GM12891 (cell line): Measurements from ENCODE around the gene SLC66A2.

Experiments used
- DNase-seq: peaks from one replicate; pipeline ENCODE4 v3.0.0; 2011; ENCODE audit warnings: low spot score; ENCODE audit not compliant: insufficient read length
- FAIRE-seq: peaks from 2 replicates; lab custom pipeline; 2011; peaks lifted over from hg19 to GRCh38; lab: Jason Lieb, UNC
- PAX5 ChIP-seq: IDR thresholded peaks from 2 replicates; pipeline ENCODE4 v1.6.1; 2011; ENCODE audit warnings: low read length, moderate library complexity, mild to moderate bottlenecking; ENCODE audit not compliant: insufficient read depth, severe bottlenecking
- POLR2A ChIP-seq: IDR thresholded peaks from 2 replicates; pipeline ENCODE4 v1.6.1; 2011; ENCODE audit warnings: low read depth, low read length, control low read depth
- POLR2AphosphoS5 ChIP-seq: IDR thresholded peaks from 2 replicates; pipeline ENCODE4 v1.6.1; 2011; ENCODE audit warnings: low read depth, low read length, control low read depth
- POU2F2 ChIP-seq: IDR thresholded peaks from 2 replicates; pipeline ENCODE4 v1.6.1; 2011; ENCODE audit warnings: low read depth, mild to moderate bottlenecking, control low read depth, low read length, moderate library complexity
- SPI1 ChIP-seq: IDR thresholded peaks from 2 replicates; pipeline ENCODE4 v1.6.1; 2011; ENCODE audit warnings: low read depth, low read length, control low read depth
- TAF1 ChIP-seq: IDR thresholded peaks from 2 replicates; pipeline ENCODE4 v1.6.1; 2011; ENCODE audit warnings: low read depth, low read length, control low read depth

The SLC66A2 gene

GRCh38 chr18:79937103-79937860 lies 14.2 kb downstream of the SLC66A2 start:
- no peak for DNase-seq
- TF ChIP-seq PAX5 (no peak), POLR2A (no peak)
- FAIRE-seq = no peak

GRCh38 chr18:79936641-79937040 lies 14.8 kb downstream of the SLC66A2 start:
- DNase-seq (no peak), FAIRE-seq (no peak)
- TF ChIP-seq POLR2AphosphoS5 = no peak

DNA sequence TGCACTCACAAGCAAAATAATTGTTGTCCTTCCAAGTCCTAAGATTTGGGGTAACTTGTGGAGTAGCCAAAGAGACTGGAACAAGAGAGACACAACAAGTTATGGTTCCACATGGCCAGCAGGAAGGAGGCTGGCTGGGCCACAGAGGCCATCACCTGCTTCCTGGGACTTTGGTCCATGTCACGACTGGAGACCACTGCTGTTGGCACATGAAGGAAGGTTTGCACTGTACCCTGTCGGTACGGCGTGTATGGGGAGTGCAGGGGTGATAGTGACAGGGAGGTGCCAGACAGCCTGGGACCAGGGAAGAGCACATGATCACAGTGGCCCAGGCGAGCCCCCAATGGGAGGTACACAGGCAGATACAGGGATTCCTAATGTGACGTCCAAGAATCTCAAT lies 15.5 kb downstream of the SLC66A2 start:
- no peak for FAIRE-seq
- DNase-seq = no peak
- TF ChIP-seq PAX5 (no peak), POU2F2 (no peak), SPI1 (no peak), POLR2A (no peak), TAF1 (no peak), POLR2AphosphoS5 (no peak)

- FAIRE-seq = no peak
Observed at GRCh38 chr18:79935499-79935898, 16.0 kb downstream of the SLC66A2 start.

GRCh38 chr18:79935098-79935480 lies 16.4 kb downstream of the SLC66A2 start:
- TF ChIP-seq TAF1 (no peak), SPI1 (no peak), POU2F2 (no peak), POLR2AphosphoS5 (no peak), POLR2A (no peak), PAX5 (no peak)
- FAIRE-seq (no peak), DNase-seq (no peak)

More at GRCh38 chr18:79935499-79935898, 16.0 kb downstream of the SLC66A2 start:
- no peak for DNase-seq
- TF ChIP-seq PAX5 = no peak
- no peak for TF ChIP-seq SPI1
- no peak for TF ChIP-seq POLR2AphosphoS5
- no peak for TF ChIP-seq POLR2A
- no peak for TF ChIP-seq TAF1

DNA sequence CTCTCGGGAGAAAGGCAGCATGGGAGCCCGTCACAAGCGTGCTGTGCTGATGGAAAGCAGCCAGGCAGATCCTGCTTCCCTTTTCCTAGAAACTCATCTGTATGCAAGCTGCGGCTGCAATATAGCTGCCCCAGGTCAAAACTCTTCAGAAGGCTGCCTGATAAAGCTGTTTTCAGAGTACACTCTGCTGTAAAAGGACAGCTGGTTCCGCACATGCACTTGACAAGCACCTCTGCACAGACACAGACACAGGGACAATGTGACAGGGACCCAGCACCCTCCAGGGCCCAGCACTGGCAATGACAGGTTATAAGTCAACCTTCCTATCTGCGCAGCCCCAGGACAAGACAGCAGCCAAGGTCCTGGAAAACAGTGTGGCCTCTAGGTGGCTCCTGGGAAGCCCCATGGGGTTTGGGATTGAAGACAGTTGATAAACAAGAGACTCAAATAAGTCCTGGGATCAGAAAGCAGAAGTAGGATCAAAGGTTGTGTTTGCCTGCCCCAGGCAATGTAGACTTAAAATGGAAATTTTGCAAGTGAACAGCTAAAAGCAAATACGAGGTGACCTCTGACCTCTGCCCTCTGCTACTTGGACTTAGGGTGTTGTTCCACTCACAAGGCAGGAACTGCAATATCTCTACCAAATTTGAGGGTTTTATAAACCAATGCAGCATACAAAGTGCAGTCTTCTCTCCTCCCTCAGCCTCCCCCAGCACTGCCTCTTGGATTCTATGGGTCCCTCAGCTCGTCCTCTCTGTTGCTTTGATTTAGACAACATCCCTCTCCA lies 16.9 kb downstream of the SLC66A2 start:
- DNase-seq = no peak
- TF ChIP-seq POLR2A (no peak), TAF1 (no peak), PAX5 (no peak), POU2F2 (no peak), POLR2AphosphoS5 (no peak)
- FAIRE-seq = no peak

DNA sequence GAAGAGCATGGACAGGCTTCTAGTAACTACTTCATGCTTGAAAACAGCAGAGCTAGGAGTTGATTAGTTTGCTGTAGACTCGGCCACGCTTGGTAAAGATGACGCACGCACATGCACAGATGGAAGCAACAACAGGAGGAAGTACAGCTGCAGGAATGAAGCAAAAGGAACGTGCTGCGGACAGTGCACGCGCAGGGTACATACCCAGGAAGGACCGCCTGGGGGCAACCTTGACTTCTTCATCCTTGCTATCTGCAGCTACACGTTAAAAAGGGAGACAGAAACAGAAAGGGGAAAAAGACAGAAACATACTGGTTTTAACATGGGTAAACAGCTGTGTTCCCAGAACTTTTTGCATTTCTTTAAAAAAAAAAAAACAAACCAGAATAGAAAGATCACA lies 17.7 kb downstream of the SLC66A2 start:
- FAIRE-seq (no peak), DNase-seq (no peak)
- TF ChIP-seq PAX5 (no peak), POLR2AphosphoS5 (no peak)

- no peak for TF ChIP-seq TAF1
- FAIRE-seq (no peak), DNase-seq (no peak)
Observed at GRCh38 chr18:79932907-79933306, 18.5 kb downstream of the SLC66A2 start.

GRCh38 chr18:79931475-79931874 lies 20.0 kb downstream of the SLC66A2 start:
- FAIRE-seq = no peak

GRCh38 chr18:79930020-79930642 lies 21.3 kb downstream of the SLC66A2 start:
- DNase-seq = no peak
- TF ChIP-seq SPI1 (no peak), TAF1 (no peak), POLR2A (no peak), POU2F2 (no peak), PAX5 (no peak), POLR2AphosphoS5 (no peak)
- no peak for FAIRE-seq

More at GRCh38 chr18:79931475-79931874, 20.0 kb downstream of the SLC66A2 start:
- no peak for TF ChIP-seq POU2F2
- no peak for TF ChIP-seq PAX5
- no peak for TF ChIP-seq SPI1
- no peak for TF ChIP-seq POLR2A
- no peak for TF ChIP-seq TAF1
- TF ChIP-seq POLR2AphosphoS5 = no peak
- DNase-seq = no peak
